WTC11 (cell line): ENCODE measurements around the gene STK32A.

Source experiments
- ATF1 ChIP-seq: sonication (generic); formaldehyde crosslinking; IDR thresholded peaks from 2 replicates; pipeline ENCODE4 v1.8.1; 2023; ENCODE audit warnings: mild to moderate bottlenecking, moderate library complexity, missing genetic modification reagents
- GABPB1 ChIP-seq: sonication (generic); formaldehyde crosslinking; IDR thresholded peaks from 2 replicates; pipeline ENCODE4 v1.8.1; 2023; ENCODE audit warnings: mild to moderate bottlenecking, missing genetic modification reagents
- TF ChIP-seq, protein P1 (sequence below): fragments of 200-600 bp; IDR thresholded peaks from 2 replicates; pipeline ENCODE4 v1.8.0; 2022; ENCODE audit warnings: antibody characterized with exemption
- TF ChIP-seq, protein P2 (sequence below): sonication (generic); formaldehyde crosslinking; IDR thresholded peaks from 2 replicates; pipeline ENCODE4 v1.8.1; 2022; ENCODE audit warnings: low read depth, mild to moderate bottlenecking, moderate library complexity, missing genetic modification reagents, borderline replicate concordance
- TF ChIP-seq, protein P3 (sequence below): sonication (generic); formaldehyde crosslinking; IDR thresholded peaks from 2 replicates; pipeline ENCODE4 v1.8.1; 2022; ENCODE audit warnings: low read depth, missing genetic modification reagents, borderline replicate concordance
- TF ChIP-seq, protein P4 (sequence below): sonication (generic); formaldehyde crosslinking; IDR thresholded peaks from 2 replicates; pipeline ENCODE4 v1.8.1; 2022; ENCODE audit warnings: mild to moderate bottlenecking, moderate library complexity, missing genetic modification reagents
- TF ChIP-seq, protein P5 (sequence below): sonication (generic); formaldehyde crosslinking; IDR thresholded peaks from 2 replicates; pipeline ENCODE4 v1.8.0; 2022; ENCODE audit warnings: missing genetic modification reagents
- TF ChIP-seq, protein P6 (sequence below): sonication (generic); formaldehyde crosslinking; IDR thresholded peaks from 2 replicates; pipeline ENCODE4 v1.8.0; 2022; ENCODE audit warnings: mild to moderate bottlenecking, missing genetic modification reagents

DNA sequence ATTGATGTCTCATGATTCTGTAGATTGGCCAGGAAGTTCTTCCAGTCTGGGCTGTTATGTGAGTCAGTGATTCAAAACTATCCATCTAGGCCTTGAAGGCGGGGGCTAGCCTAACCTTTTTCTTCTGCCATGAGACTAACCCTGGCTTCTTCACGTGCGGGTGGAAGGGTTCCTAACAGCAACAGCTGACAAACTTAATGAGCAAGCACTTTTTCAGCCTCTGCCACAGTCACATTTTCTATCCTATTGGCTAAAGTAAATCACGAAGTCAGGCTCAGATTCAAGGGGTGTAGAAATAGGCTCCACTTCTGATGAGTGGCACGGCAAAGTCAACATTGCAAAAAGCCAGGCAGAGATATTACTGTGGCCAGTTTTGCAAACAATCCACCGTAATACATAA, 68.4 kb downstream of the STK32A start:
- TF ChIP-seq, protein P1, sequence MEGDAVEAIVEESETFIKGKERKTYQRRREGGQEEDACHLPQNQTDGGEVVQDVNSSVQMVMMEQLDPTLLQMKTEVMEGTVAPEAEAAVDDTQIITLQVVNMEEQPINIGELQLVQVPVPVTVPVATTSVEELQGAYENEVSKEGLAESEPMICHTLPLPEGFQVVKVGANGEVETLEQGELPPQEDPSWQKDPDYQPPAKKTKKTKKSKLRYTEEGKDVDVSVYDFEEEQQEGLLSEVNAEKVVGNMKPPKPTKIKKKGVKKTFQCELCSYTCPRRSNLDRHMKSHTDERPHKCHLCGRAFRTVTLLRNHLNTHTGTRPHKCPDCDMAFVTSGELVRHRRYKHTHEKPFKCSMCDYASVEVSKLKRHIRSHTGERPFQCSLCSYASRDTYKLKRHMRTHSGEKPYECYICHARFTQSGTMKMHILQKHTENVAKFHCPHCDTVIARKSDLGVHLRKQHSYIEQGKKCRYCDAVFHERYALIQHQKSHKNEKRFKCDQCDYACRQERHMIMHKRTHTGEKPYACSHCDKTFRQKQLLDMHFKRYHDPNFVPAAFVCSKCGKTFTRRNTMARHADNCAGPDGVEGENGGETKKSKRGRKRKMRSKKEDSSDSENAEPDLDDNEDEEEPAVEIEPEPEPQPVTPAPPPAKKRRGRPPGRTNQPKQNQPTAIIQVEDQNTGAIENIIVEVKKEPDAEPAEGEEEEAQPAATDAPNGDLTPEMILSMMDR, result no peak
- TF ChIP-seq, protein P2, sequence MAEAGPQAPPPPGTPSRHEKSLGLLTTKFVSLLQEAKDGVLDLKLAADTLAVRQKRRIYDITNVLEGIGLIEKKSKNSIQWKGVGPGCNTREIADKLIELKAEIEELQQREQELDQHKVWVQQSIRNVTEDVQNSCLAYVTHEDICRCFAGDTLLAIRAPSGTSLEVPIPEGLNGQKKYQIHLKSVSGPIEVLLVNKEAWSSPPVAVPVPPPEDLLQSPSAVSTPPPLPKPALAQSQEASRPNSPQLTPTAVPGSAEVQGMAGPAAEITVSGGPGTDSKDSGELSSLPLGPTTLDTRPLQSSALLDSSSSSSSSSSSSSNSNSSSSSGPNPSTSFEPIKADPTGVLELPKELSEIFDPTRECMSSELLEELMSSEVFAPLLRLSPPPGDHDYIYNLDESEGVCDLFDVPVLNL (CRISPR knock-in tag), result no peak
- TF ChIP-seq, protein P3, sequence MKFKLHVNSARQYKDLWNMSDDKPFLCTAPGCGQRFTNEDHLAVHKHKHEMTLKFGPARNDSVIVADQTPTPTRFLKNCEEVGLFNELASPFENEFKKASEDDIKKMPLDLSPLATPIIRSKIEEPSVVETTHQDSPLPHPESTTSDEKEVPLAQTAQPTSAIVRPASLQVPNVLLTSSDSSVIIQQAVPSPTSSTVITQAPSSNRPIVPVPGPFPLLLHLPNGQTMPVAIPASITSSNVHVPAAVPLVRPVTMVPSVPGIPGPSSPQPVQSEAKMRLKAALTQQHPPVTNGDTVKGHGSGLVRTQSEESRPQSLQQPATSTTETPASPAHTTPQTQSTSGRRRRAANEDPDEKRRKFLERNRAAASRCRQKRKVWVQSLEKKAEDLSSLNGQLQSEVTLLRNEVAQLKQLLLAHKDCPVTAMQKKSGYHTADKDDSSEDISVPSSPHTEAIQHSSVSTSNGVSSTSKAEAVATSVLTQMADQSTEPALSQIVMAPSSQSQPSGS, result no peak
- TF ChIP-seq GABPB1 (CRISPR knock-in tag) (no peak), ATF1 (no peak)
- TF ChIP-seq, protein P4, sequence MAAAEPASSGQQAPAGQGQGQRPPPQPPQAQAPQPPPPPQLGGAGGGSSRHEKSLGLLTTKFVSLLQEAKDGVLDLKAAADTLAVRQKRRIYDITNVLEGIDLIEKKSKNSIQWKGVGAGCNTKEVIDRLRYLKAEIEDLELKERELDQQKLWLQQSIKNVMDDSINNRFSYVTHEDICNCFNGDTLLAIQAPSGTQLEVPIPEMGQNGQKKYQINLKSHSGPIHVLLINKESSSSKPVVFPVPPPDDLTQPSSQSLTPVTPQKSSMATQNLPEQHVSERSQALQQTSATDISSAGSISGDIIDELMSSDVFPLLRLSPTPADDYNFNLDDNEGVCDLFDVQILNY (CRISPR knock-in tag), result no peak
- TF ChIP-seq, protein P5, sequence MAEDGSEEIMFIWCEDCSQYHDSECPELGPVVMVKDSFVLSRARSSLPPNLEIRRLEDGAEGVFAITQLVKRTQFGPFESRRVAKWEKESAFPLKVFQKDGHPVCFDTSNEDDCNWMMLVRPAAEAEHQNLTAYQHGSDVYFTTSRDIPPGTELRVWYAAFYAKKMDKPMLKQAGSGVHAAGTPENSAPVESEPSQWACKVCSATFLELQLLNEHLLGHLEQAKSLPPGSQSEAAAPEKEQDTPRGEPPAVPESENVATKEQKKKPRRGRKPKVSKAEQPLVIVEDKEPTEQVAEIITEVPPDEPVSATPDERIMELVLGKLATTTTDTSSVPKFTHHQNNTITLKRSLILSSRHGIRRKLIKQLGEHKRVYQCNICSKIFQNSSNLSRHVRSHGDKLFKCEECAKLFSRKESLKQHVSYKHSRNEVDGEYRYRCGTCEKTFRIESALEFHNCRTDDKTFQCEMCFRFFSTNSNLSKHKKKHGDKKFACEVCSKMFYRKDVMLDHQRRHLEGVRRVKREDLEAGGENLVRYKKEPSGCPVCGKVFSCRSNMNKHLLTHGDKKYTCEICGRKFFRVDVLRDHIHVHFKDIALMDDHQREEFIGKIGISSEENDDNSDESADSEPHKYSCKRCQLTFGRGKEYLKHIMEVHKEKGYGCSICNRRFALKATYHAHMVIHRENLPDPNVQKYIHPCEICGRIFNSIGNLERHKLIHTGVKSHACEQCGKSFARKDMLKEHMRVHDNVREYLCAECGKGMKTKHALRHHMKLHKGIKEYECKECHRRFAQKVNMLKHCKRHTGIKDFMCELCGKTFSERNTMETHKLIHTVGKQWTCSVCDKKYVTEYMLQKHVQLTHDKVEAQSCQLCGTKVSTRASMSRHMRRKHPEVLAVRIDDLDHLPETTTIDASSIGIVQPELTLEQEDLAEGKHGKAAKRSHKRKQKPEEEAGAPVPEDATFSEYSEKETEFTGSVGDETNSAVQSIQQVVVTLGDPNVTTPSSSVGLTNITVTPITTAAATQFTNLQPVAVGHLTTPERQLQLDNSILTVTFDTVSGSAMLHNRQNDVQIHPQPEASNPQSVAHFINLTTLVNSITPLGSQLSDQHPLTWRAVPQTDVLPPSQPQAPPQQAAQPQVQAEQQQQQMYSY (CRISPR knock-in tag), result no peak
- TF ChIP-seq, protein P6, sequence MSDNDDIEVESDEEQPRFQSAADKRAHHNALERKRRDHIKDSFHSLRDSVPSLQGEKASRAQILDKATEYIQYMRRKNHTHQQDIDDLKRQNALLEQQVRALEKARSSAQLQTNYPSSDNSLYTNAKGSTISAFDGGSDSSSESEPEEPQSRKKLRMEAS (CRISPR knock-in tag), result no peak
